ENCODE measurements around the gene PTGER2. TPM values are rescaled to one million over a fixed set of nuclear protein-coding genes. Genes with fewer than 3 reads are reported as not detected.

PTGER2 gene
- polyA plus RNA-seq, 1 of the 3 experiments (the other 2 are of a cell fraction), result 0.67 TPM

DNA sequence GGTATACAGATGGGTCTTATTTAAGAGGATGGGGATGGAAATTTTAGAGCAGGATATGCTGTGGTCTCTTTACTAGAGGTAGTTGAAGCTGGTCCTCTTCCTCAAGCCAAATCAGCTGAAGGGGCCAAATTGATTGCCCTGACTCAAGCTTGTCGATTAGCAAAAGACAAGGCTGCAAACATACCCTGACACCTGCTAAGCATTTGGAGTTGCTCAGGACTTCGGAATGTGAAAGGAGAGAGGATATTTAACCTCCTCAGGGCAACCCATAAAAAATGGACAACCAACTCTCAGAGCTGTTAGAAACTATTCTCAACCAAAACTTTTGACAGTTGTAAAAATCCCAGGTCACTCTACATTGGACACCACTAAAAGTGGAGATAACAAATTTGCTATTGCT lies 31.0 kb upstream of the PTGER2 start:
- H3K4me2 ChIP-seq, result no peak overlapping the region
- no peaks in the 10 kb centered on the region for H3K36me3 ChIP-seq (replicated peaks in 1 of 2; ENCODE audit: control insufficient read depth in 1 of 2, insufficient read depth in 2 of 2, low read length in 1 of 2)
- ChIA-PET CTCF (no interaction called here), POLR2A (no interaction called here)
- H3K4me3 ChIP-seq (ENCODE audit: low read depth in 2 of 2, low read length in 1 of 2), result no peak overlapping the region
- no peak overlapping the region for H3K27ac ChIP-seq (ENCODE audit: low read depth in 2 of 2, low read length in 1 of 2)
- no peak for TF ChIP-seq EZH2phosphoT487 (IDR thresholded peaks at IDR 0.05; ENCODE audit: borderline replicate concordance, low read depth)
- no peak for TF ChIP-seq TAF1 (IDR thresholded peaks at IDR 0.05; ENCODE audit: borderline replicate concordance, low read depth, low read length)
- TF ChIP-seq, protein P1, sequence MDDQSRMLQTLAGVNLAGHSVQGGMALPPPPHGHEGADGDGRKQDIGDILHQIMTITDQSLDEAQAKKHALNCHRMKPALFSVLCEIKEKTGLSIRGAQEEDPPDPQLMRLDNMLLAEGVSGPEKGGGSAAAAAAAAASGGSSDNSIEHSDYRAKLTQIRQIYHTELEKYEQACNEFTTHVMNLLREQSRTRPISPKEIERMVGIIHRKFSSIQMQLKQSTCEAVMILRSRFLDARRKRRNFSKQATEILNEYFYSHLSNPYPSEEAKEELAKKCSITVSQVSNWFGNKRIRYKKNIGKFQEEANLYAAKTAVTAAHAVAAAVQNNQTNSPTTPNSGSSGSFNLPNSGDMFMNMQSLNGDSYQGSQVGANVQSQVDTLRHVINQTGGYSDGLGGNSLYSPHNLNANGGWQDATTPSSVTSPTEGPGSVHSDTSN (IDR thresholded peaks at IDR 0.05), result no peak
- TF ChIP-seq SMC3 (IDR thresholded peaks at IDR 0.05; ENCODE audit: low read depth, low read length), result no peak
- no peaks in the 10 kb centered on the region for H3K9me3 ChIP-seq
- no peaks in the 10 kb centered on the region for H3F3A ChIP-seq (replicated peaks; ENCODE audit: insufficient read depth)
- H3K4me1 ChIP-seq (ENCODE audit: control insufficient read depth in 1 of 2, insufficient read depth in 2 of 2, low read depth in 1 of 2, low read length in 1 of 2), result no peaks in the 10 kb centered on the region; a peak in 1 of 4 replicates
- no peaks in the 10 kb centered on the region for H3K9me2 ChIP-seq
- peaks cover 4% of the 10 kb centered on the region; the same call in 1 of the 2 replicates for H3K27me3 ChIP-seq (ENCODE audit: insufficient read depth)
- WGBS (ENCODE audit: low lambda C conversion rate), result 7% methylated on average over 2 of the region's 2 CpGs
- DNase-seq, result no peak
- no peaks in the 10 kb centered on the region for H4K20me1 ChIP-seq (ENCODE audit: insufficient read depth)
- no peaks in the 10 kb centered on the region for H3K79me2 ChIP-seq (ENCODE audit: insufficient read depth)
- no peak overlapping the region for H3K9ac ChIP-seq
- H2AFZ ChIP-seq (ENCODE audit: low read depth), result no peak overlapping the region

DNA sequence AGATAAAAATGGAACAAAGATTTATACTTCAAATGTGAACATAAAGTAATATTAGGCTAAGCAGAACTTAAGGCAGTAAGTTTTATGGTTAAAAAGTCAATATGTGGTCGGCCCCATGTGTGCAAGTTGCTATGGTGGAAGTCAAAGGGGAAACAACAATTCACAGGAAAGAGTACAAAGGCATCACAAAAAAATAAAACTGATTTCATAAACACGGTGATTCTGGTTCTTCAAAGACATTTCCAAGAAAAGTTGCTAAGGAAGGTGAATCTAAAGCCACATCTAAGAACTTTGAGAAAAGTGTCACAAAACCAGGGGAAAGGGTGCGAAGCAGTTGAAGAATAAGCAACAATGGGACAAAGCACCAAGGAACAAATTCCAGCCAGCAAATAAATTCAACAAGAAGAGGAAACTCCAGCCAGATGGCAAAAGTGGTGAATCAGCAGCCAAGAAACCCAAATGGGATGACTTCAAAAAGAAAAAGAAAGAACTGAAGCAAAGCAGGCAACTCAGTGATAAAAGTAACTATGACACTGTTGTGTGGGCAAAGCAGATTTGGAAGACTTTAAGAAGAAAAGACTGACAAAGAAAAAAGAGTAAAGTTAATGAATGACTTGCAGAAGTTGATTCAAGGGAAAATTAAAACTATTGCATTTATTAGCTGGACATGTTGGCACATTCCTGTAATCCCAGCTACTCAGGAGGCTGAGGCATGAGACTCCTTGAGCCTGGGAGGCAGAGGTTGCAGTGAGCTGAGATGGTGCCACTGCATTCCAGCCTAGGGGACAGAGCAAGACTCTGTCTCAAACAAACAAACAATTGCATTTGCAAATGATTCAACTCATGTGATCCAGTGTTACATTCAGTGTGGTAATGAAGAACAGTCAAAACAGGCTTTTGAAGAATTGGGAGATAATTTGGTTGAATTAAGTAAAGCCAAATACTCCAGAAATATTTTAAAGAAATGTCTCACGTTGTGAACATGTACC lies 27.2 kb upstream of the PTGER2 start:
- Histone ChIP-seq H3K4me3 (ENCODE audit: low read depth in 2 of 2, low read length in 1 of 2) (no peak overlapping the region), H3K79me2 (ENCODE audit: insufficient read depth) (no peaks in the 10 kb centered on the region), H3K9ac (no peak overlapping the region), H3K36me3 (replicated peaks in 1 of 2; ENCODE audit: control insufficient read depth in 1 of 2, insufficient read depth in 2 of 2, low read length in 1 of 2) (no peaks in the 10 kb centered on the region), H3K27ac (ENCODE audit: low read depth in 2 of 2, low read length in 1 of 2) (no peak overlapping the region), H3F3A (replicated peaks; ENCODE audit: insufficient read depth) (no peaks in the 10 kb centered on the region), H3K9me2 (no peaks in the 10 kb centered on the region), H3K4me2 (no peak overlapping the region), H4K20me1 (ENCODE audit: insufficient read depth) (no peaks in the 10 kb centered on the region), H2AFZ (ENCODE audit: low read depth) (no peak overlapping the region), H3K4me1 (ENCODE audit: control insufficient read depth in 1 of 2, insufficient read depth in 2 of 2, low read depth in 1 of 2, low read length in 1 of 2) (no peaks in the 10 kb centered on the region), H3K9me3 (no peaks in the 10 kb centered on the region), H3K27me3 (ENCODE audit: insufficient read depth) (peaks cover 6% of the 10 kb centered on the region; the same call in 1 of the 2 replicates)
- TF ChIP-seq FOSL2 (IDR thresholded peaks at IDR 0.05; ENCODE audit: borderline replicate concordance, low read depth) (no peak), YY1 (IDR thresholded peaks at IDR 0.05; ENCODE audit: low read depth) (no peak)
- TF ChIP-seq, protein P2, sequence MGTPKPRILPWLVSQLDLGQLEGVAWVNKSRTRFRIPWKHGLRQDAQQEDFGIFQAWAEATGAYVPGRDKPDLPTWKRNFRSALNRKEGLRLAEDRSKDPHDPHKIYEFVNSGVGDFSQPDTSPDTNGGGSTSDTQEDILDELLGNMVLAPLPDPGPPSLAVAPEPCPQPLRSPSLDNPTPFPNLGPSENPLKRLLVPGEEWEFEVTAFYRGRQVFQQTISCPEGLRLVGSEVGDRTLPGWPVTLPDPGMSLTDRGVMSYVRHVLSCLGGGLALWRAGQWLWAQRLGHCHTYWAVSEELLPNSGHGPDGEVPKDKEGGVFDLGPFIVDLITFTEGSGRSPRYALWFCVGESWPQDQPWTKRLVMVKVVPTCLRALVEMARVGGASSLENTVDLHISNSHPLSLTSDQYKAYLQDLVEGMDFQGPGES (IDR thresholded peaks at IDR 0.05; ENCODE audit: low read depth, low read length), result no peak
- ChIA-PET CTCF (interaction anchor here (2.0 to 2.8 kb wide), 2 partner anchors 13 kb away, joined by 6 to 9 read pairs; no protein-coding TSS in a partner anchor), POLR2A (no interaction called here)
- 27% methylated on average over 4 of the region's 4 CpGs for WGBS (ENCODE audit: low lambda C conversion rate)
- DNase-seq, result no peak

Measured in SK-N-SH (cell line).